SKM-1 treated with dmso at 0.1 percent for 144 hours (cell line): Measurements from ENCODE around the gene EFHC1.
A peak's percentile ranks its signal among the peaks of the same experiment; 100 is the strongest.

Experiments
- DNase-seq: peaks from one replicate; lab custom pipeline; 2025; ENCODE audit not compliant: unreplicated experiment; lab: John Stamatoyannopoulos, UW

EFHC1 gene

GRCh38 chr6:52395969-52396368 lies 24.2 kb upstream of the EFHC1 start:
- DNase-seq = no peak

GRCh38 chr6:52399511-52400312 lies 20.4 kb upstream of the EFHC1 start:
- peak; percentile 55 for DNase-seq

GRCh38 chr6:52400313-52401041 lies 19.7 kb upstream of the EFHC1 start:
- DNase-seq = no peak

- DNase-seq = no peak
Measured at GRCh38 chr6:52403086-52403485, 17.1 kb upstream of the EFHC1 start.

- no peak for DNase-seq
Measured at GRCh38 chr6:52403627-52404026, 16.5 kb upstream of the EFHC1 start.

GRCh38 chr6:52405243-52405642 lies 14.9 kb upstream of the EFHC1 start:
- DNase-seq = no peak

- peak; percentile 41 for DNase-seq
Measured at GRCh38 chr6:52407467-52407866, 12.7 kb upstream of the EFHC1 start.

GRCh38 chr6:52409499-52409898 lies 10.6 kb upstream of the EFHC1 start:
- DNase-seq = no peak

- DNase-seq = no peak
Measured at GRCh38 chr6:52410979-52411378, 9.2 kb upstream of the EFHC1 start.

- DNase-seq = no peak
Measured at GRCh38 chr6:52411911-52412310, 8.2 kb upstream of the EFHC1 start.

- DNase-seq = no peak
Measured at GRCh38 chr6:52415333-52415732, 4.8 kb upstream of the EFHC1 start.

- DNase-seq = no peak
Measured at GRCh38 chr6:52415917-52416628, 4.1 kb upstream of the EFHC1 start.

GRCh38 chr6:52416629-52417151 lies 3.5 kb upstream of the EFHC1 start:
- peak; percentile 27 for DNase-seq

GRCh38 chr6:52417675-52418111 lies 2.4 kb upstream of the EFHC1 start:
- DNase-seq = no peak

GRCh38 chr6:52418606-52419005 lies 1.5 kb upstream of the EFHC1 start:
- DNase-seq = no peak

GRCh38 chr6:52420668-52421358 lies 671 bp downstream of the EFHC1 start:
- DNase-seq = peak; percentile 7

GRCh38 chr6:52422156-52422555 lies 2.0 kb downstream of the EFHC1 start:
- DNase-seq = no peak

GRCh38 chr6:52423448-52423847 lies 3.3 kb downstream of the EFHC1 start:
- DNase-seq = no peak

GRCh38 chr6:52423971-52424381 lies 3.8 kb downstream of the EFHC1 start:
- no peak for DNase-seq

GRCh38 chr6:52424513-52424912 lies 4.4 kb downstream of the EFHC1 start:
- DNase-seq = no peak

GRCh38 chr6:52426667-52427066 lies 6.5 kb downstream of the EFHC1 start:
- no peak for DNase-seq
